Activated CD8-positive, alpha-beta T cell treated with anti-CD3 and anti-CD28 coated beads for 36 hours (primary cell): Measurements from ENCODE around the gene EWSR1. TPM values are rescaled to one million over a fixed set of nuclear protein-coding genes. Genes with fewer than 3 reads are reported as not detected.
A peak's percentile ranks its signal among the peaks of the same experiment; 100 is the strongest.
"Not testable (repeated sequence)": the region's sequence is repeated elsewhere in the genome, so short reads cannot be mapped to it uniquely, and the experiment has no call there.

Experiments
- ATAC-seq: fragments of 200-7000 bp; cut with Tn5 transposase; one replicate; pipeline ENCODE4 v1.10.0; 2021; ENCODE audit warnings: mild to moderate bottlenecking, moderate library complexity
- CTCF ChIA-PET: fragments of 350-600 bp; sonication (Branson Sonifier 250); formaldehyde crosslinking; loops from one replicate; lab custom pipeline; 2021; ENCODE audit warnings: antibody characterized with exemption; lab: Charles Lee
- POLR2A ChIA-PET: fragments of 350-600 bp; sonication (Branson Sonifier 250); formaldehyde crosslinking; loops from one replicate; lab custom pipeline; 2021; ENCODE audit warnings: antibody characterized with exemption; lab: Charles Lee
- DNase-seq: peaks from one replicate; pipeline ENCODE4 v3.0.0-alpha.2; 2020
- H3K27ac Mint-ChIP-seq: one replicate; pipeline ENCODE4 v1.8.0; 2021; ENCODE audit warnings: mild to moderate bottlenecking, mixed read lengths
- H3K27me3 Mint-ChIP-seq: one replicate; pipeline ENCODE4 v1.8.0; 2021; ENCODE audit warnings: mixed read lengths
- H3K36me3 Mint-ChIP-seq: one replicate; pipeline ENCODE4 v1.8.0; 2021; ENCODE audit warnings: low read depth, mixed read lengths
- H3K4me1 Mint-ChIP-seq: one replicate; pipeline ENCODE4 v1.8.0; 2021; ENCODE audit warnings: low read depth, mixed read lengths
- H3K4me3 Mint-ChIP-seq: one replicate; pipeline ENCODE4 v1.8.0; 2021; ENCODE audit warnings: mild to moderate bottlenecking, moderate library complexity, mixed read lengths
- H3K9me3 Mint-ChIP-seq: one replicate; pipeline ENCODE4 v1.8.0; 2021; ENCODE audit warnings: mixed read lengths
- CTCF ChIP-seq: fragments of 200-600 bp; IDR thresholded peaks from one replicate; pipeline ENCODE4 v1.8.0; 2022; ENCODE audit warnings: antibody characterized with exemption, mild to moderate bottlenecking
- intact Hi-C: fragments of 100-400 bp; cut with micrococcal nuclease; formaldehyde crosslinking; loops from one replicate; pipeline ENCODE4 v1.10.0; 2022
- total RNA-seq, 2 experiments: library from RNA; stranded (reverse); gene quantifications; one replicate each; pipeline ENCODE4 v1.2.3, GENCODE V29; 2021

EWSR1 gene
- total RNA-seq, 2 experiments from 2014 or later, result 307 to 315 TPM

DNA sequence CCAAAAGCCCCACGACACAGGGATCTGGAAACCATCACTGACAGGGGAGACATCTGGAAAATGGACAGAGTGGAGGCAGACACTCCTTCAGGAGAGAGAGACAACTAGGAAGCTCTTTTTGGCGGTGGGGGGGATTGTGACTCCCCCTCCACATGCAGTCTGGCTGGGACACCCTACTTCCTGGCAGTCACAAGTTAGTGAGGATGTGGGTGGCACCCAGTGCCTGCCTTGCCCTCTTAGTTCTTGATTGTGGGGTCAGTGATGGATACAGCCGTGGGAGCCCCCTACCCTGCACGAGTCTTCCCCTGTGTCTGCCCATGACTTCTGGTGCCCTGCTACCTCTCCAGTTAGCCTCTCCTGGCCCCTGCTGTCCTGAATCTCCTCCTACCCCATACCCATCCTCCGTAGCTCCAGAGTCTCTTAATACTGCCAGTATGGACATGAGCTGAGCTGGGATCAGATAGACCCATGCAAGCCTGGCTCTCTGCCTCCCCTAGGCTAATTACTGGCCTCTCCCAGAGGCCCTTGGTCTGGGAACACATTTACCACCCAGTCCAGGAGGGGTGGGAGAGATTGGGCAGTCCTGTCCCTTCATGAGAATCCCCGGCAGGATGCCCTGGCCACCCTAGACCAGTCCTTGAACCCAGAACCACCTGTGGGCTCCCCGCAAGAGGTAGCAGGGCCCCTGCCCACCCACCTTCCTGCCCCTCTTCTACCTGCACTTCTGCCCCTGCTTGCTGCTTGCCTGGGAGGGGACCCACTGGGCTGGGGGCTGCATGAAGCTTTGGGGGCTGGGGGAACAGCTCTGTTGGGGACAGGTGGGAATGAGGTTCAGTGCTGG is 23.1 kb upstream of the EWSR1 start:
- Mint-ChIP-seq H3K4me1 (no peaks in the 10 kb centered on the region), H3K4me3 (no peak overlapping the region), H3K27me3 (peaks cover 4% of the 10 kb centered on the region), H3K9me3 (peaks cover 12% of the 10 kb centered on the region), H3K36me3 (no peaks in the 10 kb centered on the region), H3K27ac (no peak overlapping the region)
- DNase-seq (no peak), ATAC-seq (no peak)
- no peak for TF ChIP-seq CTCF
- intact Hi-C loops, result no loop called here
- CTCF ChIA-PET, result interaction anchor here (0.7 to 2.7 kb wide), 45 partner anchors 8 to 644 kb away, joined by 3 to 19 read pairs (median 5); partner anchors contain the start of genes EMID1, EWSR1, KREMEN1 and RHBDD3
- POLR2A ChIA-PET, result interaction anchor here (0.9 kb wide), 1 partner anchor 15 kb away, joined by 4 read pairs; no protein-coding TSS in a partner anchor

DNA sequence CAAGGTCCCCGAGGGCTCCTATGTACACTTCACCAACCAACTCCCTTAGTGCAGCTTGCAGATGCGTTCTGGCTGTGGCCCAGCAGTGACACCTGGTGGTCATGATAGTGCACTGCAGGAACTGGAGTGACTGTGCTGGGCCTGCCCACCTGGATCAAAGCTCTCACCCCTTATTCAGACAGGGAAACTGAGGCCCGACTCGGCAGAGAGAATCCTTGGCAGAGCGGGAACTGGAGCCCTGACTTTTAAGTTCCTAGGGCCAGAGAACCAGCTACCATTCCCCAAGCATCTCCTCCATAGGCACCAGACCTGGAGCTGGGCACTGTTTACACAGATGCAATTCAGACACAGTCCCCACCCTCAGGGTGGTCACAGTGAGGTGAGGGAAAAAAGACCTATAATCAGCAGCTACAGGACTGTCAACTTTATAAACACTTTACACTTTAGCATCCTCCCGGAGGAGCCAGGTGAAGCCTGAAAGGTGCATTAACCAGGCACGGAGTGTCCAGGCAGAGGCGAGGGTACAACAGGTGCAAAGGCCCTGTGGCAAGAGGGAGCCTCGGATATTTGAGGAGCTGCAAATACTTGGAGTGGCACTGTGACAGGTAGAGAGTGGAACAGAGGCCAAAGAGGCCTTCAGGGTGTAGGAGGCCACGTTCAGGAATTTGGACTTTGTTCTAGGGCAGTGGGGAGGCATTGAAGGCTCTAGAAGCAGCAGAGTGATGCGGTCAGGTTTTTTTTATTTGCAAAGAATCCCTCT is 22.3 kb upstream of the EWSR1 start:
- H3K4me1 Mint-ChIP-seq, result no peaks in the 10 kb centered on the region
- H3K27me3 Mint-ChIP-seq, result peaks cover 4% of the 10 kb centered on the region
- TF ChIP-seq CTCF, result peak; percentile 98
- intact Hi-C loops, result no loop called here
- no peak overlapping the region for H3K4me3 Mint-ChIP-seq
- peak; percentile 81 for DNase-seq
- H3K27ac Mint-ChIP-seq, result no peak overlapping the region
- H3K9me3 Mint-ChIP-seq, result peaks cover 11% of the 10 kb centered on the region
- peak; percentile 99 for ATAC-seq
- CTCF ChIA-PET, result interaction anchor here (0.6 to 2.7 kb wide), 53 partner anchors 9 to 793 kb away, joined by 3 to 19 read pairs (median 5); partner anchors contain the start of genes C22orf31, EMID1, EWSR1 and KREMEN1
- POLR2A ChIA-PET, result interaction anchor here (0.9 kb wide), 1 partner anchor 16 kb away, joined by 4 read pairs; no protein-coding TSS in a partner anchor
- no peaks in the 10 kb centered on the region for H3K36me3 Mint-ChIP-seq

- DNase-seq, H3K4me3 Mint-ChIP-seq, H3K27ac Mint-ChIP-seq, ATAC-seq, H3K36me3 Mint-ChIP-seq, POLR2A ChIA-PET, H3K9me3 Mint-ChIP-seq, H3K27me3 Mint-ChIP-seq, H3K4me1 Mint-ChIP-seq, intact Hi-C loops: not testable (repeated sequence)
- CTCF ChIA-PET, result interaction anchor here (1.0 kb wide), 1 partner anchor 45 kb away, joined by 4 read pairs; no protein-coding TSS in a partner anchor
These were observed 20.2 kb upstream of the EWSR1 start for GRCh38 chr22:29247891-29248290.

DNA sequence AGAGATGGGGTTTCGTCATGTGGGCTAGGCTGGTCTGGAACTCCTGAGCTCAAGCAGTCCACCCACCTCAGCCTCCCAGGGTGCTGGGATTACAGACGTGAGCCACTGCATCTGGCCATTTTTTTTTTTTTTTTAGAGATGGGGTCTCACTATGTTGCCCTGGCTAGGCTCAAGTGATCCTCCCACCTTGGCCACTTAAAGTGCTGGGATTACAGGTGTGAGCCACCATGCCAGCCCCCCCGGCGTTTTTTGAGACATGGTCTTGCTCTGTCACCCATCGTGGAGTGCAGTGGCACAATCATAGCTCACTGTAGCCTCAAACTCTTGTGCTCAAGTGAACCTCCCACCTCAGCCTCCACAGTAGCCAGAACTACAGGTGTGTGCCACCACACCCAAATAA is 16.8 kb upstream of the EWSR1 start:
- intact Hi-C loops, result no loop called here
- no peaks in the 10 kb centered on the region for H3K36me3 Mint-ChIP-seq
- H3K9me3 Mint-ChIP-seq, result no peaks in the 10 kb centered on the region
- ATAC-seq, result no peak
- no peak overlapping the region for H3K4me3 Mint-ChIP-seq
- no peak for DNase-seq
- no peaks in the 10 kb centered on the region for H3K27me3 Mint-ChIP-seq
- peaks cover 2% of the 10 kb centered on the region for H3K4me1 Mint-ChIP-seq
- ChIA-PET CTCF (no interaction called here), POLR2A (no interaction called here)
- TF ChIP-seq CTCF, result no peak
- no peak overlapping the region for H3K27ac Mint-ChIP-seq
